ENCODE data around the gene RAB37. TPM values are rescaled to one million over a fixed set of nuclear protein-coding genes. Genes with fewer than 3 reads are reported as not detected.

The RAB37 gene
- total RNA-seq, 1 donor: 79.7 TPM

GRCh38 chr17:74744349-74744713 lies 7.3 kb downstream of the RAB37 start:
- DNase-seq (ENCODE audit: low read depth in 2 of 3, low spot score in 2 of 3): no peak

GRCh38 chr17:74744714-74745547 lies 7.9 kb downstream of the RAB37 start:
- DNase-seq (ENCODE audit: low read depth in 2 of 3, low spot score in 2 of 3): peak; percentile 66 to 73 (median 68)

GRCh38 chr17:74745548-74746177 lies 8.6 kb downstream of the RAB37 start:
- no peak for DNase-seq (ENCODE audit: low read depth in 2 of 3, low spot score in 2 of 3)

GRCh38 chr17:74746376-74746775 lies 9.3 kb downstream of the RAB37 start:
- DNase-seq (ENCODE audit: low read depth in 2 of 3, low spot score in 2 of 3): no peak

GRCh38 chr17:74746922-74747321 lies 9.9 kb downstream of the RAB37 start:
- peak in 1 of 3 donors; percentile 44 for DNase-seq (ENCODE audit: low read depth in 2 of 3, low spot score in 2 of 3)

GRCh38 chr17:74748279-74748528 lies 11.1 kb downstream of the RAB37 start:
- DNase-seq (ENCODE audit: low read depth in 2 of 3, low spot score in 2 of 3): no peak

GRCh38 chr17:74748529-74749278 lies 11.6 kb downstream of the RAB37 start, which contains the start of gene NHERF1:
Gene NHERF1 (plus strand): TSS chr17:74748628. CDS start chr17:74748847, 219 bp downstream.
- DNase-seq (ENCODE audit: low read depth in 2 of 3, low spot score in 2 of 3): peak; percentile 79 to 96 (median 92)

- DNase-seq (ENCODE audit: low read depth in 2 of 3, low spot score in 2 of 3): no peak
These were observed 12.4 kb downstream of the RAB37 start for GRCh38 chr17:74749279-74750038.

- DNase-seq (ENCODE audit: low read depth in 2 of 3, low spot score in 2 of 3): no peak
These were observed 12.9 kb downstream of the RAB37 start for GRCh38 chr17:74750039-74750326.

- DNase-seq (ENCODE audit: low read depth in 2 of 3, low spot score in 2 of 3): no peak
These were observed 13.4 kb downstream of the RAB37 start for GRCh38 chr17:74750327-74751069.

GRCh38 chr17:74752415-74752814 lies 15.4 kb downstream of the RAB37 start:
- DNase-seq (ENCODE audit: low read depth in 2 of 3, low spot score in 2 of 3): no peak

- DNase-seq (ENCODE audit: low read depth in 2 of 3, low spot score in 2 of 3): no peak
These were observed 15.9 kb downstream of the RAB37 start for GRCh38 chr17:74752822-74753401.

- no peak for DNase-seq (ENCODE audit: low read depth in 2 of 3, low spot score in 2 of 3)
These were observed 17.8 kb downstream of the RAB37 start for GRCh38 chr17:74754832-74755231.

GRCh38 chr17:74755533-74755932 lies 18.5 kb downstream of the RAB37 start:
- no peak for DNase-seq (ENCODE audit: low read depth in 2 of 3, low spot score in 2 of 3)

- DNase-seq (ENCODE audit: low read depth in 2 of 3, low spot score in 2 of 3): no peak
These were observed 19.8 kb downstream of the RAB37 start for GRCh38 chr17:74756891-74757290.

GRCh38 chr17:74757502-74757901 lies 20.4 kb downstream of the RAB37 start:
- DNase-seq (ENCODE audit: low read depth in 2 of 3, low spot score in 2 of 3): no peak

GRCh38 chr17:74757931-74758847 lies 21.1 kb downstream of the RAB37 start:
- DNase-seq (ENCODE audit: low read depth in 2 of 3, low spot score in 2 of 3): no peak

GRCh38 chr17:74758848-74759168 lies 21.8 kb downstream of the RAB37 start:
- DNase-seq (ENCODE audit: low read depth in 2 of 3, low spot score in 2 of 3): peak in 2 of 3 donors; percentile 65 to 73

- DNase-seq (ENCODE audit: low read depth in 2 of 3, low spot score in 2 of 3): peak in 2 of 3 donors; percentile 86 to 92
These were observed 22.3 kb downstream of the RAB37 start for GRCh38 chr17:74759243-74759801.
